Prostate gland (tissue), 2 donors: ENCODE measurements around the gene FOXP1.

Experiments
- CTCF ChIP-seq, 4 experiments: fragments of 200-600 bp in 2 of 4; fragments of 450-650 bp in 2 of 4; sonication (generic) in 2 of 4; IDR thresholded peaks; 1 replicate in 3 of 4; 2 replicates in 1 of 4; pipeline ENCODE4 v1.5.1; 2016 to 2019; ENCODE audit warnings: antibody characterized with exemption in 4 of 4, mild to moderate bottlenecking in 2 of 4, moderate library complexity in 2 of 4
- POLR2A ChIP-seq: fragments of 450-650 bp; IDR thresholded peaks from one replicate; pipeline ENCODE4 v1.6.1; 2016; ENCODE audit warnings: antibody characterized with exemption, mild to moderate bottlenecking

GRCh38 chr3:71104121-71104541 is 479.4 kb downstream of the FOXP1 start:
- no peak for TF ChIP-seq CTCF (IDR thresholded peaks at IDR 0.05)
- TF ChIP-seq POLR2A = no peak
